Measurements from ENCODE around the gene GABPB1. TPM values are rescaled to one million over a fixed set of nuclear protein-coding genes. Genes with fewer than 3 reads are reported as not detected.

Gene GABPB1
- total and polyA plus RNA-seq, 2 of the 13 experiments (the other 11 are each of a cell fraction or from before 2014, with no cell fraction given) = 17.5 to 39.5 TPM

GRCh38 chr15:50344006-50344464 lies 11.0 kb downstream of the GABPB1 start (continued):
- TF ChIP-seq FOXP4 (CRISPR knock-in tag; IDR thresholded peaks at IDR 0.05) (peak; percentile 79), EP300 (IDR thresholded peaks at IDR 0.05; ENCODE audit: low read depth in 2 of 2, low read length in 2 of 2) (peak in 1 of 2 experiments; percentile 63; a peak in 1 of 4 replicates), EP300 (CRISPR knock-in tag; IDR thresholded peaks at IDR 0.05; ENCODE audit: borderline replicate concordance) (peak; percentile 22; the same call in 1 of the 2 replicates), TEAD3 (CRISPR knock-in tag; optimal IDR thresholded peaks at IDR 0.05; ENCODE audit: borderline replicate concordance) (peak; percentile 31), HNF4G (IDR thresholded peaks at IDR 0.05; ENCODE audit: borderline replicate concordance, low read depth, low read length) (peak; percentile 91), HNF4G (CRISPR knock-in tag; IDR thresholded peaks at IDR 0.05; ENCODE audit: borderline replicate concordance, low read depth) (no peak), PRMT3 (CRISPR knock-in tag; IDR thresholded peaks at IDR 0.05; ENCODE audit: borderline replicate concordance, low read depth) (no peak), KLF6 (CRISPR knock-in tag; IDR thresholded peaks at IDR 0.05) (no peak), PPARG (CRISPR knock-in tag; conservative IDR thresholded peaks at IDR 0.05) (peak; percentile 50), FOXO1 (CRISPR knock-in tag; IDR thresholded peaks at IDR 0.05) (no peak), HOXA5 (CRISPR knock-in tag; IDR thresholded peaks at IDR 0.05) (peak; percentile 28; the same call in 1 of the 2 replicates), MAX (IDR thresholded peaks at IDR 0.05) (0 out of 2 replicates have a peak, but pooled peaks have one; percentile 37), ASH2L (IDR thresholded peaks at IDR 0.05; ENCODE audit: insufficient read length, low read depth, low read length) (peak; percentile 68), LCORL (IDR thresholded peaks at IDR 0.05) (no peak), LCORL (CRISPR knock-in tag; IDR thresholded peaks at IDR 0.05) (peak; percentile 33; the same call in 1 of the 2 replicates), FOXK1 (CRISPR knock-in tag; IDR thresholded peaks at IDR 0.05; ENCODE audit: borderline replicate concordance, low read depth) (peak; percentile 52; the same call in 1 of the 2 replicates), FOXA1 (IDR thresholded peaks at IDR 0.05) (peak; percentile 63; the same call in 1 of the 2 replicates), FOXA1 (CRISPR knock-in tag; IDR thresholded peaks at IDR 0.05) (peak; percentile 82), HOXA3 (CRISPR knock-in tag; IDR thresholded peaks at IDR 0.05) (0 out of 2 replicates have a peak, but pooled peaks have one; percentile 9), ARNT (IDR thresholded peaks at IDR 0.05) (no peak), DPF2 (CRISPR knock-in tag; IDR thresholded peaks at IDR 0.05; ENCODE audit: borderline replicate concordance, low read depth) (peak; percentile 72; the same call in 1 of the 2 replicates), ISL2 (CRISPR knock-in tag; IDR thresholded peaks at IDR 0.05) (peak; percentile 61), MYC (CRISPR knock-in tag; IDR thresholded peaks at IDR 0.05; ENCODE audit: borderline replicate concordance) (no peak), ZBTB20 (CRISPR knock-in tag; IDR thresholded peaks at IDR 0.05; ENCODE audit: borderline replicate concordance, low read depth) (peak; percentile 64; the same call in 1 of the 2 replicates), FOXK2 (IDR thresholded peaks at IDR 0.05) (peak; percentile 79; the same call in 1 of the 2 replicates), GFI1 (CRISPR knock-in tag; IDR thresholded peaks at IDR 0.05; ENCODE audit: borderline replicate concordance) (peak; percentile 34; the same call in 1 of the 2 replicates), SAP130 (CRISPR knock-in tag; IDR thresholded peaks at IDR 0.05; ENCODE audit: low read depth) (peak; percentile 70), ZNF710 (CRISPR knock-in tag; IDR thresholded peaks at IDR 0.05; ENCODE audit: borderline replicate concordance) (peak; percentile 47; the same call in 1 of the 2 replicates), SOX13 (IDR thresholded peaks at IDR 0.05) (0 out of 2 replicates have a peak, but pooled peaks have one; percentile 31), SOX13 (CRISPR knock-in tag; conservative IDR thresholded peaks at IDR 0.05 in 1 of 2, IDR thresholded peaks at IDR 0.05 in 1 of 2) (peak in 1 of 2 experiments; percentile 87; a peak in 2 of 4 replicates)

Measured in HepG2 (cell line).